ENCODE measurements around the gene FUS. TPM values are rescaled to one million over a fixed set of nuclear protein-coding genes. Genes with fewer than 3 reads are reported as not detected.

The FUS gene
- polyA plus RNA-seq (2013) = 473 and 483 TPM in 2 replicates

GRCh38 chr16:31179747-31180459 lies at the start of gene FUS:
TSS of gene FUS (plus strand) at chr16:31180139. CDS start at chr16:31180215, 76 bp downstream.
- H2BK120ac ChIP-seq (ENCODE audit: insufficient read depth, low read length, poor library complexity) = peak within 1 kb of the TSS; percentile 90
- H4K8ac ChIP-seq (ENCODE audit: low read depth, low read length) = peak within 1 kb of the TSS; percentile 92
- H4K91ac ChIP-seq (ENCODE audit: low read depth, low read length) = peak within 1 kb of the TSS; percentile 93
- peaks cover 32% of the 10 kb centered on the region for H3K79me2 ChIP-seq (ENCODE audit: control insufficient read depth, insufficient read depth, low read length, poor library complexity)
- H3K9ac ChIP-seq (ENCODE audit: low read length) = peak within 1 kb of the TSS; percentile 88
- H3K18ac ChIP-seq (ENCODE audit: low read length) = peak within 1 kb of the TSS; percentile 97
- peak within 1 kb of the TSS; percentile 96 for H3K4me2 ChIP-seq (ENCODE audit: low read length)
- peak within 1 kb of the TSS; percentile 92 for H3K4me3 ChIP-seq (ENCODE audit: low read depth, low read length)
- WGBS (ENCODE audit: extremely low coverage, insufficient coverage, insufficient read length) = no CpG with 5 or more reads among the region's 69 CpGs
- peaks cover 13% of the 10 kb centered on the region for H3K79me1 ChIP-seq (ENCODE audit: low read length)
- peak within 1 kb of the TSS; percentile 93 for H3K14ac ChIP-seq (ENCODE audit: low read length)
- peaks cover 3 to 4% of the 10 kb centered on the region in 2 experiments for H3K4me1 ChIP-seq (ENCODE audit: control insufficient read depth in 1 of 2, insufficient read depth in 2 of 2, low read length in 2 of 2)
- peak; percentile 84 to 96 for DNase-seq
- peak within 1 kb of the TSS; percentile 85 for H3K27ac ChIP-seq (ENCODE audit: low read depth, low read length)
- peak within 1 kb of the TSS; percentile 94 for H2AK5ac ChIP-seq (ENCODE audit: low read length)
- H3K36me3 ChIP-seq (ENCODE audit: control insufficient read depth in 1 of 2, insufficient read depth in 2 of 2, low read length in 2 of 2) = peaks cover 23 to 26% of the 10 kb centered on the region in 2 experiments
- H4K12ac ChIP-seq (ENCODE audit: low read depth, low read length) = peak within 1 kb of the TSS; percentile 93
- peak within 1 kb of the TSS; percentile 75 for H2AFZ ChIP-seq (ENCODE audit: insufficient read depth, low read length, poor library complexity)
- H3K27me3 ChIP-seq (ENCODE audit: insufficient read depth, low read length) = no peaks in the 10 kb centered on the region
- H3K9me3 ChIP-seq (ENCODE audit: insufficient read depth, low read depth, low read length) = no peaks in the 10 kb centered on the region
- H3K4ac ChIP-seq (ENCODE audit: low read depth, low read length) = peak within 1 kb of the TSS; percentile 98
- peak within 1 kb of the TSS; percentile 88 for H2BK5ac ChIP-seq (ENCODE audit: low read depth, low read length, poor library complexity)
- no peak within 1 kb of the TSS for H3K23ac ChIP-seq (ENCODE audit: low read length)
- peak within 1 kb of the TSS; percentile 70 for H2BK12ac ChIP-seq (ENCODE audit: low read length)

- peak overlapping the region; percentile 47 for H2AK5ac ChIP-seq (ENCODE audit: low read length)
- WGBS (ENCODE audit: extremely low coverage, insufficient coverage, insufficient read length) = no CpG with 5 or more reads among the region's 10 CpGs
- H3K79me2 ChIP-seq (ENCODE audit: control insufficient read depth, insufficient read depth, low read length, poor library complexity) = peaks cover 16% of the 10 kb centered on the region
- H2BK120ac ChIP-seq (ENCODE audit: insufficient read depth, low read length, poor library complexity) = peak overlapping the region; percentile 69
- peak in 1 of 2 donors; percentile 53 for DNase-seq
- H2BK5ac ChIP-seq (ENCODE audit: low read depth, low read length, poor library complexity) = peak overlapping the region; percentile 33
- H3K79me1 ChIP-seq (ENCODE audit: low read length) = peaks cover 19% of the 10 kb centered on the region
- no peak overlapping the region for H3K9ac ChIP-seq (ENCODE audit: low read length)
- peak overlapping the region; percentile 83 for H4K91ac ChIP-seq (ENCODE audit: low read depth, low read length)
- peak overlapping the region; percentile 14 for H4K12ac ChIP-seq (ENCODE audit: low read depth, low read length)
- no peaks in the 10 kb centered on the region for H3K27me3 ChIP-seq (ENCODE audit: insufficient read depth, low read length)
- peak overlapping the region; percentile 31 for H3K4ac ChIP-seq (ENCODE audit: low read depth, low read length)
- no peak overlapping the region for H3K4me2 ChIP-seq (ENCODE audit: low read length)
- H3K4me1 ChIP-seq (ENCODE audit: control insufficient read depth in 1 of 2, insufficient read depth in 2 of 2, low read length in 2 of 2) = peaks cover 33 to 37% of the 10 kb centered on the region in 2 experiments
- peak overlapping the region; percentile 49 for H4K8ac ChIP-seq (ENCODE audit: low read depth, low read length)
- no peaks in the 10 kb centered on the region for H3K9me3 ChIP-seq (ENCODE audit: insufficient read depth, low read depth, low read length)
- H3K14ac ChIP-seq (ENCODE audit: low read length) = peak overlapping the region; percentile 68
- H3K36me3 ChIP-seq (ENCODE audit: control insufficient read depth in 1 of 2, insufficient read depth in 2 of 2, low read length in 2 of 2) = peaks cover 37 to 42% of the 10 kb centered on the region in 2 experiments
- H3K23ac ChIP-seq (ENCODE audit: low read length) = no peak overlapping the region
- peak overlapping the region; percentile 82 for H2BK12ac ChIP-seq (ENCODE audit: low read length)
- H3K27ac ChIP-seq (ENCODE audit: low read depth, low read length) = peak overlapping the region; percentile 46
- H2AFZ ChIP-seq (ENCODE audit: insufficient read depth, low read length, poor library complexity) = no peak overlapping the region
- peak overlapping the region; percentile 64 for H3K18ac ChIP-seq (ENCODE audit: low read length)
- no peak overlapping the region for H3K4me3 ChIP-seq (ENCODE audit: low read depth, low read length)
These were observed 49.5 kb upstream of the FUS start for GRCh38 chr16:31130336-31130891.

- Histone ChIP-seq H3K23ac (ENCODE audit: low read length) (no peak overlapping the region), H2BK12ac (ENCODE audit: low read length) (peak overlapping the region; percentile 66), H3K79me2 (ENCODE audit: control insufficient read depth, insufficient read depth, low read length, poor library complexity) (peaks cover 17% of the 10 kb centered on the region), H3K36me3 (ENCODE audit: control insufficient read depth in 1 of 2, insufficient read depth in 2 of 2, low read length in 2 of 2) (peaks cover 37 to 42% of the 10 kb centered on the region in 2 experiments), H3K4me1 (ENCODE audit: control insufficient read depth in 1 of 2, insufficient read depth in 2 of 2, low read length in 2 of 2) (peaks cover 36 to 39% of the 10 kb centered on the region in 2 experiments), H3K27ac (ENCODE audit: low read depth, low read length) (peak overlapping the region; percentile 84), H3K4me3 (ENCODE audit: low read depth, low read length) (no peak overlapping the region), H3K9me3 (ENCODE audit: insufficient read depth, low read depth, low read length) (peaks cover 2% of the 10 kb centered on the region), H2BK120ac (ENCODE audit: insufficient read depth, low read length, poor library complexity) (peak overlapping the region; percentile 57), H4K8ac (ENCODE audit: low read depth, low read length) (peak overlapping the region; percentile 61), H3K27me3 (ENCODE audit: insufficient read depth, low read length) (no peaks in the 10 kb centered on the region), H4K12ac (ENCODE audit: low read depth, low read length) (peak overlapping the region; percentile 59), H2BK5ac (ENCODE audit: low read depth, low read length, poor library complexity) (peak overlapping the region; percentile 71), H3K4me2 (ENCODE audit: low read length) (peak overlapping the region; percentile 31), H3K9ac (ENCODE audit: low read length) (no peak overlapping the region), H3K14ac (ENCODE audit: low read length) (no peak overlapping the region), H4K91ac (ENCODE audit: low read depth, low read length) (peak overlapping the region; percentile 71), H2AFZ (ENCODE audit: insufficient read depth, low read length, poor library complexity) (no peak overlapping the region), H2AK5ac (ENCODE audit: low read length) (no peak overlapping the region), H3K79me1 (ENCODE audit: low read length) (peaks cover 20% of the 10 kb centered on the region), H3K4ac (ENCODE audit: low read depth, low read length) (no peak overlapping the region), H3K18ac (ENCODE audit: low read length) (peak overlapping the region; percentile 47)
- WGBS (ENCODE audit: extremely low coverage, insufficient coverage, insufficient read length) = no CpG with 5 or more reads among the region's 6 CpGs
- DNase-seq = peak; percentile 95
These were observed 49.0 kb upstream of the FUS start for GRCh38 chr16:31130899-31131298.

DNA sequence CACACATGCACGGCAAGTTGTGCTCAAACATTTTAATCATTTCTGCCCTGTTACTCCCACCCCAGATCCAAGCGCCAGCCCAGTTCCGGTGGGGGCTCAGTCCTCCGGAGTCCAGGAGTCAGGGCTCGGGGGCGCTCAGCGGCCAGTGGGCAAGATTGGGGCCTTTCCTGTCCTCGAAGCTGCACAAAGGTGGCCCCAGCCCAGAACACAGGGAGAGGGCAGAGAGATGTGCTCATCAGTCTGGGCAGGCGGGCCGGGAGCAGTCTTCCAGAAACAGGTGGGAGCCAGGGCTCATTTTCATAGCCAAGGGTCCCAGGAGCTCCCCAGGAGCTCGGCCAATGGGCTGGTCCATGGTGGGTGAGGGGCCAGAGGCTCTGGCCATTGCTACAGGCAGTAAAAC lies 48.5 kb upstream of the FUS start:
- Histone ChIP-seq H3K4me2 (ENCODE audit: low read length) (no peak overlapping the region), H3K36me3 (ENCODE audit: control insufficient read depth in 1 of 2, insufficient read depth in 2 of 2, low read length in 2 of 2) (peaks cover 37 to 42% of the 10 kb centered on the region in 2 experiments), H3K23ac (ENCODE audit: low read length) (no peak overlapping the region), H3K79me2 (ENCODE audit: control insufficient read depth, insufficient read depth, low read length, poor library complexity) (peaks cover 17% of the 10 kb centered on the region), H2AFZ (ENCODE audit: insufficient read depth, low read length, poor library complexity) (no peak overlapping the region), H3K27ac (ENCODE audit: low read depth, low read length) (peak overlapping the region; percentile 84), H3K79me1 (ENCODE audit: low read length) (peaks cover 20% of the 10 kb centered on the region), H4K12ac (ENCODE audit: low read depth, low read length) (peak overlapping the region; percentile 59), H3K4me3 (ENCODE audit: low read depth, low read length) (no peak overlapping the region), H3K9me3 (ENCODE audit: insufficient read depth, low read depth, low read length) (peaks cover 2% of the 10 kb centered on the region), H3K18ac (ENCODE audit: low read length) (peak overlapping the region; percentile 47), H2AK5ac (ENCODE audit: low read length) (peak overlapping the region; percentile 56), H2BK120ac (ENCODE audit: insufficient read depth, low read length, poor library complexity) (peak overlapping the region; percentile 57), H3K14ac (ENCODE audit: low read length) (peak overlapping the region; percentile 15), H3K9ac (ENCODE audit: low read length) (no peak overlapping the region), H3K27me3 (ENCODE audit: insufficient read depth, low read length) (no peaks in the 10 kb centered on the region), H4K8ac (ENCODE audit: low read depth, low read length) (no peak overlapping the region), H4K91ac (ENCODE audit: low read depth, low read length) (peak overlapping the region; percentile 71), H2BK12ac (ENCODE audit: low read length) (peak overlapping the region; percentile 66), H2BK5ac (ENCODE audit: low read depth, low read length, poor library complexity) (peak overlapping the region; percentile 71), H3K4me1 (ENCODE audit: control insufficient read depth in 1 of 2, insufficient read depth in 2 of 2, low read length in 2 of 2) (peaks cover 40 to 44% of the 10 kb centered on the region in 2 experiments), H3K4ac (ENCODE audit: low read depth, low read length) (peak overlapping the region; percentile 21)
- WGBS (ENCODE audit: extremely low coverage, insufficient coverage, insufficient read length) = no CpG with 5 or more reads among the region's 11 CpGs
- no peak for DNase-seq

All from trophoblast cell (in vitro differentiated cells and primary cell).